GM21381 (cell line): ENCODE measurements around the gene MATN3.

Source experiments
- ATAC-seq: cut with Tn5 transposase; IDR thresholded peaks from one replicate; pipeline ENCODE4 v1.9.1; 2021; ENCODE audit warnings: mild to moderate bottlenecking, moderate library complexity; ENCODE audit not compliant: unreplicated experiment

Gene MATN3

GRCh38 chr2:19943189-19943588 is 69.3 kb downstream of the MATN3 start:
- ATAC-seq: no peak

- no peak for ATAC-seq
Observed at GRCh38 chr2:19942199-19942598, 70.3 kb downstream of the MATN3 start.
